Measurements from ENCODE around the gene COMT.

The COMT gene

GRCh38 chr22:19951346-19951745, 9.8 kb downstream of the COMT start:
- DNase-seq (ENCODE audit: low read depth in 1 of 2, low spot score in 1 of 2), result no peak
- Histone ChIP-seq H3K27me3 (ENCODE audit: insufficient read depth, poor library complexity, severe bottlenecking) (no peaks in the 10 kb centered on the region), H3K4me3 (replicated peaks; ENCODE audit: insufficient read depth, low read length) (no peak overlapping the region), H3K27ac (replicated peaks) (no peak overlapping the region)
- TF ChIP-seq REST (IDR thresholded peaks at IDR 0.05; ENCODE audit: insufficient replicate concordance, low read depth) (no peak), GABPA (IDR thresholded peaks at IDR 0.05; ENCODE audit: low read depth) (no peak), CTCF (IDR thresholded peaks at IDR 0.05; ENCODE audit: insufficient read depth, low read length) (no peak), POLR2AphosphoS5 (IDR thresholded peaks at IDR 0.05; ENCODE audit: low read depth) (no peak), SPI1 (IDR thresholded peaks at IDR 0.05; ENCODE audit: borderline replicate concordance, low read depth) (no peak)

- H3K4me3 ChIP-seq (replicated peaks; ENCODE audit: insufficient read depth, low read length), result no peak overlapping the region
- no peak for DNase-seq (ENCODE audit: low read depth in 1 of 2, low spot score in 1 of 2)
- TF ChIP-seq GABPA (IDR thresholded peaks at IDR 0.05; ENCODE audit: low read depth) (no peak), CTCF (IDR thresholded peaks at IDR 0.05; ENCODE audit: insufficient read depth, low read length) (no peak), POLR2AphosphoS5 (IDR thresholded peaks at IDR 0.05; ENCODE audit: low read depth) (peak; percentile 23; the same call in 1 of the 2 replicates), REST (IDR thresholded peaks at IDR 0.05; ENCODE audit: insufficient replicate concordance, low read depth) (no peak)
Observed at GRCh38 chr22:19955241-19956128, 13.9 kb downstream of the COMT start.

GRCh38 chr22:19957445-19957844, 15.9 kb downstream of the COMT start:
- Histone ChIP-seq H3K4me3 (replicated peaks; ENCODE audit: insufficient read depth, low read length) (no peak overlapping the region), H3K27ac (replicated peaks) (no peak overlapping the region), H3K27me3 (ENCODE audit: insufficient read depth, poor library complexity, severe bottlenecking) (no peaks in the 10 kb centered on the region)
- no peak for DNase-seq (ENCODE audit: low read depth in 1 of 2, low spot score in 1 of 2)
- TF ChIP-seq GABPA (IDR thresholded peaks at IDR 0.05; ENCODE audit: low read depth) (no peak), POLR2AphosphoS5 (IDR thresholded peaks at IDR 0.05; ENCODE audit: low read depth) (peak; percentile 21; the same call in 1 of the 2 replicates), SPI1 (IDR thresholded peaks at IDR 0.05; ENCODE audit: borderline replicate concordance, low read depth) (no peak), REST (IDR thresholded peaks at IDR 0.05; ENCODE audit: insufficient replicate concordance, low read depth) (no peak), CTCF (IDR thresholded peaks at IDR 0.05; ENCODE audit: insufficient read depth, low read length) (no peak)

More at GRCh38 chr22:19955241-19956128, 13.9 kb downstream of the COMT start:
- H3K27me3 ChIP-seq (ENCODE audit: insufficient read depth, poor library complexity, severe bottlenecking), result no peaks in the 10 kb centered on the region
- no peak overlapping the region for H3K27ac ChIP-seq (replicated peaks)

Measured in HL-60 (cell line).